Stomach (tissue), 4 donors: ENCODE data around the gene MC4R.

ENCODE experiments used
- CTCF ChIP-seq, 7 experiments: fragments of 450-650 bp in 4 of 7; fragments of 200-600 bp in 3 of 7; sonication (generic) in 3 of 7; IDR thresholded peaks; one replicate each; pipeline ENCODE4 v1.5.1; 2016 to 2019; ENCODE audit warnings: antibody characterized with exemption in 7 of 7, control low read depth in 2 of 7, mild to moderate bottlenecking in 1 of 7
- EP300 ChIP-seq: sonication (generic); formaldehyde crosslinking; IDR thresholded peaks from one replicate; pipeline ENCODE4 v1.6.1; 2017; ENCODE audit warnings: antibody characterized with exemption
- POLR2A ChIP-seq, 4 donors: fragments of 450-650 bp; IDR thresholded peaks; one replicate each; pipeline ENCODE4 v1.6.1; 2016; ENCODE audit warnings: antibody characterized with exemption in 4 of 4, control low read depth in 2 of 4, mild to moderate bottlenecking in 1 of 4, moderate library complexity in 1 of 4
- POLR2AphosphoS5 ChIP-seq, 3 donors: sonication (generic); formaldehyde crosslinking; IDR thresholded peaks; one replicate each; pipeline ENCODE4 v1.6.1; 2016; ENCODE audit warnings: antibody characterized with exemption in 3 of 3

- TF ChIP-seq POLR2A (IDR thresholded peaks at IDR 0.05) (no peak), EP300 (no peak), CTCF (IDR thresholded peaks at IDR 0.05) (no peak), POLR2AphosphoS5 (IDR thresholded peaks at IDR 0.05) (no peak)
These were observed 45.4 kb upstream of the MC4R start for GRCh38 chr18:60417946-60418345.
